ENCODE data around the gene VN1R5.
A peak's percentile ranks its signal among the peaks of the same experiment; 100 is the strongest.
"Not testable (repeated sequence)": the region's sequence is repeated elsewhere in the genome, so short reads cannot be mapped to it uniquely, and the experiment has no call there.

VN1R5 gene

DNA sequence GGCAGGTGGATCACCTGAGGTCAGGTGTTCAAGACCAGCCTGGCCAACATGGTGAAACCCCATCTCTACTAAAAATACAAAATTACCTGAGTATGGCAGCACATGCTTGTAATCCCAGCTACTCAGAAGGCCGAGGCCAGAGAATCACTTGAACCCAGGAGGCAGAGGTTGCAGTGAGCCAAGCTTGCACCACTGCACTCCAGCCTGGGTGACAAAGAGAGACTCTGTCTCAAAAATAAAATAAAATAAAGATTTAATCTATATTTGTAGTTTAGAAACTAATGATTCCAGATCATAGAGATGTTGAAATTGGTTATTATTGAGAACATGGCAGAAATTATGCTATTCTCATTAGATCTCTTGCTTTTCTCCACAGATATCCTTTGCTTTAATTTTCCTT, at the start of gene VN1R5:
TSS of gene VN1R5 (plus strand) at position 301 of the 400 bp plus-strand sequence.
- not testable (repeated sequence) for DNase-seq

DNA sequence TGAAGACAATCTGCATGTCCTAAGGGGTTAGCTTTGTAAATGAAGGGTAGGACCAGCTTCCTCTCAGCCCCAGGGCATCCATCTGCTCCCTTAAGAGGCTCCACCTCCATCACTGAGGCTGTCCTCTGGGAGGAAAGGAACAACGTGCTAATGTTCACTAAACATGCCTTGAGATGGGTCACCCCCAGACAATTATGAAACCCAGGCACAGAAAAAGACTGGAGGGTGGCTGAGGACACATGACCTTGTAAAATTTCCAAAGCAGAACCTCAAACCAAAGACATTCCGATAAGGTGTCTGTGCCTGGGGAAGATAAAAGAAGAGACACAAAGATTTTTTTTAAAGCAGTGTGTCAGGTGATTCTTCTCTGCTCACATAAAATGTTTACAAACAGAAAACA, 46.5 kb upstream of the VN1R5 start:
- DNase-seq, result no peak

- no peak for DNase-seq
Observed at GRCh38 chr1:247210062-247210375, 45.9 kb upstream of the VN1R5 start.

DNA sequence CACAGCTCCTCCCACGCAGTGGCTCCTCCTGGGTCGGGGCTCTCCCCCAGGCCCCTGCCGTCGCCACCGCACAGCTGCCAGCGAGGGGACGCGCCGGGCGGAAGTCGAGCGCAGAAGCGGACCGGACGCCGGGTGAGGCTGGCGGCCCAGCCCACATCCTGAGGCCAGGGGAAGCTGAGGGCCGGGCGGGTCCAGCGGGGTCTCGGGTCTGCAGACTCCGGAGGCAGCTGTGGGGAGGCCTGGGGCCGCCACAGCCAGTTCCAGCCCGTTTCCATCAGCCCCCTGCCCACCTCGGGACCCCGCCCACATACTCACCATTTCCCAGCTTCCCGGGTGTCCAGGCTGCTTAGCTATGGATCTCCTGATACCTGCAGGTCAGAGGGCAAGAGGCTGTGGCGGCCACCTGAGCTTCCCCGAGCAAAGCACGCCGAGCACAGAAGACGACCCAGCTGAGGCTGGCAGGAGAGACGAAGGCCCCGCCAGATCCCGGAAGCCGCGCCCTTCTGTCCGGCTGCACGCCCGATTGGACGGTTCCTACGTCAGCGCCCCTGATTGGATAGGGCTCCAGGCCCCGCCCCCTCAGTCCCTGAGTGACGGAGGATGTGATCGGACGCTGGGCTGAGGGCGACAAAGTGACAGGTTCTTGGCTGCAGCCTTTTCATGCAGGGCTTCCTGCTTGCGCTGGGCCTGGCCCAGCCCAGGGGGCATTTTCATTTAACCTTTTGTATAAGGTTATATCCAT, 45.3 kb upstream of the VN1R5 start:
- peak; percentile 98 for DNase-seq

DNA sequence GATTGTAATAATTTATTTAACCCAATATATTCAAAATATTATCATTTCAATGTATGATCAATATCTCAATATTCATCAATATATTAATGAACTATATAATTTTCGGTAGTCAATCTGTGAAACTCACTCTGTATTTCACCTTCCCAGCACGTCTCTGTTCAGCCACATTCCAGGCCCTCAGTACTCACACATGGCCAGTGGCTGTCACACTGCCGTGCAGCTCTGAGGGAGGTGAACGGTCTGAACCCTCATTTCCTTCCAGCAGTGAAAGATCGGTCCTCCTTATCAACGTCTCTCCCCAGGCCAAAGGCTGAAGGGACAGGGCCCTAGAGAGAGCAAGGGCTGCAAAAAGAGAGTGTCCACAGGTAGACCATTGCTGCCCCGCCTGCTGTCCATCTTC, 44.5 kb upstream of the VN1R5 start:
- no peak for DNase-seq

DNA sequence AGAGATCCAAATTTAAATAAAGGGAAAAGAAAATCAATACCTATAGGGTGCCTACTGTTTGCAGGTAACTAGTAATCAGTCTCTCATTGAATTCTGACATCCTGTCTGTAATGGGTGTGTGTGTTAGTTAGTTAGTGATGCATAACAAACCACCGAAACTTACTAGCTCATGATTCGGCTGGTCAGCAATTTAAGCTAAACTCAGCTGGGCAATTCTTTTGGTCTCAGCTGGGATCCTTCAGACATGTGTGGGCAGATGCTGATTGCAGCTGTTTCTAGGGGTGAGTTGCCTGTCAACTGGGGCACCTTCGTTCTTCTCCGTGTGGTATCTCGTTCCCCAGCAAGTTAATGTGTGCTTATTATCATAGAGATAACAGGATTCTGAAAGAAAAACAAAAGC, 43.9 kb upstream of the VN1R5 start:
- DNase-seq, result no peak

- DNase-seq, result no peak
Observed at GRCh38 chr1:247212627-247213617, 43.0 kb upstream of the VN1R5 start.

GRCh38 chr1:247216261-247216660, 39.6 kb upstream of the VN1R5 start:
- no peak for DNase-seq

GRCh38 chr1:247218121-247218651, 37.7 kb upstream of the VN1R5 start:
- DNase-seq, result no peak

DNA sequence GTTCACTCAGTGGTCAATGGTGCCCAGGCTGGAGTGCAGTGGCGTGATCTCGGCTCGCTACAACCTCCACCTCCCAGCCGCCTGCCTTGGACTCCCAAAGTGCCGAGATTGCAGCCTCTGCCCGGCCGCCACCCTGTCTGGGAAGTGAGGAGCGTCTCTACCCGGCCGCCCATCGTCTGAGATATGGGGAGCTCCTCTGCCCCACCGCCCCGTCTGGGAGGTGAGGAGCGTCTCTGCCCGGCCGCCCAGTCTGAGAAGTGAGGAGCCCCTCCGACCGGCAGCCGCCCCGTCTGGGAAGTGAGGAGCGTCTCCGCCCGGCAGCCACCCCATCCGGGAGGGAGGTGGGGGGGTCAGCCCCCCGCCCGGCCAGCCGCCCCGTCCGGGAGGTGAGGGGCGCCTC, 35.6 kb upstream of the VN1R5 start:
- not testable (repeated sequence) for DNase-seq

DNA sequence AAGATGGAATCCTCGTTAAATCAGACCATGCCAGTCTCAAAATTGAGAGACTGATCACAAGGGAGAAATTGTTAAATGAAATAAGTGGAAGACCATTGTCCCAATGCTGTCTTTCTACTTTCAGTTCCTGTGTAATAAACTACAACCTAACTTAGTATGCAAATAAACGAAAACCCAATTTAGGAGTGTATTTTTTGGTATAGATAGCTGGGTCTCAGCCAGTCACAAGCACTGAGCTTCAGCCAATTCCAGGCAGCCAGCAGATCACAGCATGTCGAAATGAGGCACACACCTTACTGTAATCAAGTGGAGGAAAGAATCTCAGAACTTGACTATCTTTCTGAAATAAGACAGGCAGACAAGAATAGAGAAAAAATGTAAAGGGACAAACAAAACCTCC, 33.0 kb upstream of the VN1R5 start:
- no peak for DNase-seq

DNA sequence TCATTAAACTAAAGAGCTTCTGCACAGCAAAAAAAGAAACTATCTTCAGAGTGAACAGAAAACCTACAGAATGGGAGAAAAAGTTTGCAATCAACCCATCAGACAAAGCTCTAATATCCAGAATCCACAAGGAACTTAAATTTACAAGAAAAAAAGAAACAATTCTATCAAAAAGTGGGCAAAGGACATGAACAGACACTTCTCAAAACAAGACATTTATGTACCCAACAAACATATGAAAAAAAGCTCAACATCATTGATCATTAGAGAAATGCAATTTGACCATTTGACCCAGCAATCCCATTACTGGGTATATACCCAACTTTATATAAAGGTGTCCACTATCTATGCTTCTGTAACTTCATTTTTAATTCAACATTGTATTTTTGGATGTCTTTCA, 31.1 kb upstream of the VN1R5 start:
- DNase-seq, result no peak

DNA sequence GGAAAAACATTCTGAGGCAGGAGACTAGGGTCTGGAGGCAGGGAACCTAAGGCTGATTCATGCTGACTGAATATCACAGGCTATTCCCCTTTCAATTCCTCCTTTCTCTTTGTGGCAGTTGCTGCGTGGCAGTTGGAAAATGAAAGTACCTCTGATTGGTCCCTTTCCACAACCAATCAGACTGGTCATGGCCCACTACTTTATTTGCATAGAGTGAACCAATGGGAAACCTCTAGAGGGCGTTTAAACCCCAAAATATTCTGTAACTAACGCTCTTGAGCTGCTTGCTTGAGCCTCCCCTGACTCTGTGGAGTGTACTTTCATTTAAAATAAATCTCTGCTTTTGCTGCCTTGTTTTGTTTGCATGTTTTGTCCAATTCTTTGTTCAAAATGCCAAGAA, 27.7 kb upstream of the VN1R5 start:
- no peak for DNase-seq

GRCh38 chr1:247241691-247242090, 14.2 kb upstream of the VN1R5 start:
- no peak for DNase-seq

- DNase-seq, result no peak
Observed at GRCh38 chr1:247243524-247244137, 12.2 kb upstream of the VN1R5 start.

- DNase-seq, result no peak
Observed at GRCh38 chr1:247246325-247247115, 9.4 kb upstream of the VN1R5 start.

GRCh38 chr1:247247568-247247967, 8.3 kb upstream of the VN1R5 start:
- no peak for DNase-seq

GRCh38 chr1:247266053-247266452, 10.2 kb downstream of the VN1R5 start:
- DNase-seq, result no peak

DNA sequence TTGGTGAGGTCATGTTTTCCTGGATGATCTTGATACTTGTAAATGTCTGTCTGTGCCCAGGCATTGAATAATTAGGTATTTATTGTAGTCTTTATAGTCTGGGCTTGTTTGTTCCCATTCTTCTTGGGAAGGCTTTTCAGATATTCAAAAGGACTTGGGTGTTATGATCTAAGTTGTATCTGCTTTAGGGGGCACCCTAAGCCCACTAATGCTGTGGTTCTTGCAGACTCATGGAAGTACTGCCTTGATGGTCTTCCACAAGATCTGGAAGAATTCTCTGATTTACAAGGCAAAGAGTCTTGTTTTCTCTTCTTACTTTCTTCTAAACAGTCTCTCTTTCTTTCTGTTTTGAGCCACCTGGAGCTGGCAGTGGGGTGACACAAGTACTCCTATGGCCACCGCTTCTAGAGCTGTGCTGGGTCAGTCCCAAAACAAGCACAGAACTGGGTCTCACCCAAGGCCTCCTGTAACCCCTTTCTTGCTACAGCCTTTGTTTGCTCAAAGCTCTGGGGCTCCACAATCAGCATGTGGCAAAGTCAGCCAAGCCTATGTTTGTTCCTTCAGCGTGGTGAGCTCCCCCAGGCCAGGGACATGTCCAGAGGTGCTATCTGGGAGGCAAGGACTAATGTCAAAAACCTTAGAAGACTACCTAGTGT, 12.6 kb downstream of the VN1R5 start:
- no peak for DNase-seq

GRCh38 chr1:247269133-247269532, 13.3 kb downstream of the VN1R5 start:
- no peak for DNase-seq

- DNase-seq, result no peak
Observed at GRCh38 chr1:247270003-247270402, 14.1 kb downstream of the VN1R5 start.

DNA sequence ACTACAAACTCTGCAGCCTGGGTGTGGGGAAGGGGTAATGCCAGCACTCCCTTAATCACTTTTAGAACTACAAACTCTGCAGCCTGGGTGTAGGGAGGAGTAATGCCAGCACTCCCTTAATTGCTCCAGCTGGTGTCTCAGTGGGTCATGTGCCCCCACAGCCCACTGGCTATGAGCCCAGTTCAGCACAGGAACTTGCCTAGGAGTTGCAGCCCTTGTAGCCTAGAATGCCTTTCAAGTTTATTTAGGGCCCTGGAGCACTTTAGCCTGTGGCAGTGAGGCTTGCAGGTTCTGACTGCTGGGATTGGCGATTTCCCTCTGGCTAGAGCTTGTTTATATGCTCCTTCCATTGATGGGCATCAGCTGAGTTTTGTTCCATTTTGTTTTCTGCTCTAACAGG, 17.1 kb downstream of the VN1R5 start:
- no peak for DNase-seq
